AG08396 (cell line): ENCODE results near the gene ACP6.
"Not testable (repeated sequence)": the region's sequence is repeated elsewhere in the genome, so short reads cannot be mapped to it uniquely, and the experiment has no call there.

Experiments
- DNase-seq: peaks from one replicate; pipeline ENCODE4 v3.0.0; 2012; ENCODE audit warnings: low spot score, mixed read lengths

Gene ACP6

GRCh38 chr1:147670319-147671001 lies at the start of gene ACP6:
Gene ACP6, minus strand, starts transcription at chr1:147670524. Its CDS starts 476 bp downstream, at chr1:147670048.
- peak; percentile 93 for DNase-seq

DNA sequence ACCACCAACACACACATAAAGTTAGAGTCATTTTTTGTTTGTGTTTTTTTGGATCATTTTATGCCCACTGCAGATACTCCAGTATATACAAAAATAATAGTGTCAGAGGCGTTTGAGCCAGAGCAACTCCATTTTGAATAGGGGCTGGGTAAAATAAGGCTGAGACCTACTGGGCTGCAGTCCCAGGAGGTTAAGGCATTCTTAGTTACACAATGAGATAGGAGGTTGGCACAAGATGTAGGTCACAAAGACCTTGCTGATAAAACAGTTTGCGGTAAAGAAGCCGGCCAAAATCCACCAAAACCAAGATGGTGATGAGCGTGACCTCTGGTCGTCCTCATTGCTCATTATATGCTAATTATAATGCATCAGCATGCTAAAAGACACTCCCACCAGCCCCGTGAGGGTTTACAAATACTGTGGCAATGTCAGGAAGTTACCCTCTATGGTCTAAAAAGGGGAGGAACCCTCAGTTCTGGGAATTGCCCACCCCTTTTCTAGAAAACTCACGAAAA lies 49.4 kb upstream of the ACP6 start:
- DNase-seq: no peak

- DNase-seq: no peak
Measured at GRCh38 chr1:147719029-147719698, 48.8 kb upstream of the ACP6 start.

- no peak for DNase-seq
Measured at GRCh38 chr1:147717706-147718097, 47.4 kb upstream of the ACP6 start.

- no peak for DNase-seq
Measured at GRCh38 chr1:147717051-147717705, 46.9 kb upstream of the ACP6 start.

DNA sequence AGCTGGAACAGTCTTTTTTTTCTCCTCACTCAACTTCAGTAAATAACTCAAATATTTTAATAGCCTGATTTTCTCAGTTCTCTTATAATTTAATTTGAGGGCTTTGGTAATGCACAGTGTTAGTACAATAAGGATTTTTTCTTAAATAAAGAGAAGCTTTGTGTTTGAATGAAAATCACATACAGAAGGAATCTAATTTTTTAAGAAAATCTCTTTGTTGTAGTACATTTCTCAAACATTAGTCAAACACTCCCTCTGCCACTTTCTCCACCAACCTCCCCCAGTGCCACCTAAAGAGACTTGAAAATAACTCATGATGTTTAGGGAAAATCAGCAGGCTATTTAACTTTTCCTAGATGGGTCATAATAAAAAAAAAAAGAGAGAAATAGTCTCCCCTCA lies 42.3 kb upstream of the ACP6 start:
- DNase-seq: no peak

GRCh38 chr1:147700042-147701006 lies 30.0 kb upstream of the ACP6 start:
- DNase-seq: peak; percentile 79

- no peak for DNase-seq
Measured at GRCh38 chr1:147699686-147700041, 29.3 kb upstream of the ACP6 start.

DNA sequence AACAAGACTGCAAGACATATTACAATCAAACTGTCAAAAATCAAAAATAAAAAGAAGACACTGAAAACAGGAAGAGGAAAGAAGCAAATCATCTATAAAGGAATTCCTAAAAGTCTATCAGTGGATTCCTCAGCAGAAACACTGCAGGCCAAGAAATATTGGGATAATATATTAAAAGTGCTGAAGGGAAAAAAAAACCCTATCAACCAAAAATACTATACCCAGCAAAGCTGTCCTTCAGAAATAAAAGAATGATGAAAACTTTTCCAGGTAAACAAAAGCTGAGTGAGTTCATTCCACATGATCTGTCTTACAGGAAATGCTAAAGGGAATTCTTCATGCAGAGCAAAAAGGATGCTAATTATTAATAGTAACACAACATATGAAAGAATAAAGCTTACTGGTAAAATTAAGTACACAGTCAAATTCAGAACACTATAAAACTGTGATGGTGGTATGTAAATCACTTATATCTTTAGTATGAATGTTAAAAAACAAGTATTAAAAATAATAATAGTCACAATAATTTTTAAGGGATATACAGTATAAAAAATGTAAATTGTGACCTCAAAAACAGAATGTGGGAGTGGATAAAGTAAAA lies 12.9 kb upstream of the ACP6 start:
- no peak for DNase-seq

DNA sequence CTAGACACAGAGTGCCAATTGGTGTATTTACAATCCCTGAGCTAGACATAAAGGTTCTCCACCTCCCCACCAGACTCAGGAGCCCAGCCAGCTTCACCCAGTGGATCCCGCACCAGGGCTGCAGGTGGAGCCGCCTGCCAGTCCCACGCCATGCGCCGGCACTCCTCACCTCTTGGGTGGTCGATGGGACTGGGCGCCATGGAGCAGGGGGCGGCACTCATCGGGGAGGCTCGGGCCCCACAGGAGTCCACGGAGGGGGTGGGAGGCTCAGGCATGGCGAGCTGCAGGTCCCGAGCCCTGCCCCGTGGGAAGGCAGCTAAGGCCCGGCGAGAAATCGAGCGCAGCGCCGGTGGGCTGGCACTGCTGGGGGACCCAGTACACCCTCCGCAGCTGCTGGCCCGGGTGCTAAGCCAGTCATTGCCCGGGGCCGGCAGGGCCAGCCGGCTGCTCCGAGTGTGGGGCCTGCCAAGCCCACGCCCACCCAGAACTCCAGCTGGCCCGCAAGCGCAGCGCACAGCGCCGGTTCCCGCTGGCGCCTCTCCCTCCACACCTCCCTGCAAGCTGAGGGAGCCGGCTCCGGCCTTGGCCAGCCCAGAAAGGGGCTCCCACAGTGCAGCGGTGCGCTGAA lies 10.4 kb upstream of the ACP6 start:
- not testable (repeated sequence) for DNase-seq

DNA sequence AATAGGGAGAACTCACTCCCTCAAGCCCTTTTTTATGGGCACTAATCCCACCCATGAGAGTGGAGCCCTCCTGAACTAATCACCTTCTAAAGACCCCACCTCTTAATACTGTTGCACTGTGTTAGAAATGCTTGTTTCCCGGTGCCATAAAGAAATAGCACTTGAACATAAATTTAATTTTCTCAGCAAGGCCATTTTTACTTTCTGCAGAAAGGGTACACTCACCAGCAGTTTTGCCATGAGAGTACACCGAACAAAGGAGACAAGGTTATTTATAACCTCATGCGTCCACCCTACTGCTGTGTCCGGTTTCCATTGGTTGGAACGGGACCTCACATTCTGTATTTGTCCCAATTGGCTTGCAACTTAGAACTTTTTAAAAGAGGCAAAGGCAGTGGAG lies 7.4 kb upstream of the ACP6 start:
- not testable (repeated sequence) for DNase-seq

DNA sequence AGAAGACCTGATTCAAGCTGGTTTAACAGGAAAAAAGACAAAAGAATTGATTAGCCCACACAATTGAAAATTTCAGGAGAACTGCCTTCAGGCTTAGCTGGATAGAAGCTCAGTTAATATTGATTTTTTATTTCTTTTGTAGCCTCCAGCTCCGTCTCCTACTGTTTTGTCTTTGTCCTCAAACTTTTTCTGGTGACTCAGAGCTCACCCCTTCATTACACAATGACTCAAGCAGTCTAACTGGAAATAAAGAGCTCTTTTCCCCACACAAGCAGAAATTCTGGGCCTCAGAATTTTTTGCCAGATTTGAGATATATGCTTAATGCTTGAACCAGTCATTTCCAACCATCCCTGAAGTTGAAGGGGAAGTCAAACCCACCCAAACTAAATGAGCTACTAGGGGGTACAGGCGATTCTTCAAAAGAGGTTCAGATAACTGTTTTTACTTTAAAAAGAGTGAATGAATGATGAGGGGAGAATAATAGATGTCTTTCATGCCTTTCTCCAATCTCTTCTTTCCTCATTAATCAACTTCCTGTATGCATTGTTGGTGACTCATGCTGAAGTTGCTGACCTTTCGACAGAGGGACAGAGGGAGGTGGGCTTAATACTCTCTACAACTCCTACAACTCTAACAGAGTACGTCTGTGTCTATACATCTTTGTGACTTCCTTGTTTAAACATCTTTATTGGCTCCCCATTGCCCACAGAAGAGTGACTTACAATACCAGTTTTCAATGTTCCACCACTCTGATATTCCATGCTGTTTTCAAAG lies 6.2 kb upstream of the ACP6 start:
- peak; percentile 76 for DNase-seq

DNA sequence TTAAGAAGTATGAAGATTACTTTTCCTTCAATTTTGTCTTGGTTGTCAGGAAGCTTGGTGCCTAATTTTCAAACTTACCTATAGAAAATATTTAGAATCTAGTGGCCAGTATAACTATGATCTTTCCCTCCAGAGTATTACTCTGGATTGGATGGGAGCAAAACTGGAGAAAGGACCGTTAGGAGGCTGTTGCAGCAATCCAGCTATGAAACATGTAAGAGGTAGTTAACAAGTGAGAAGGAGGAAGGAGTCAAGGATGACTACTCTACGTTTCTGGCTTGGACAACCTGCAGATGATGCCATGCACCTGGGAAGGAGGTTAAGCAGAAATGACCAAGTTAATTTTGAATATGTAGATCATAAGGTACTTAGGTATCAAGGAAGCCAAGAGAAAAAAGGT lies 3.5 kb upstream of the ACP6 start:
- DNase-seq: no peak

DNA sequence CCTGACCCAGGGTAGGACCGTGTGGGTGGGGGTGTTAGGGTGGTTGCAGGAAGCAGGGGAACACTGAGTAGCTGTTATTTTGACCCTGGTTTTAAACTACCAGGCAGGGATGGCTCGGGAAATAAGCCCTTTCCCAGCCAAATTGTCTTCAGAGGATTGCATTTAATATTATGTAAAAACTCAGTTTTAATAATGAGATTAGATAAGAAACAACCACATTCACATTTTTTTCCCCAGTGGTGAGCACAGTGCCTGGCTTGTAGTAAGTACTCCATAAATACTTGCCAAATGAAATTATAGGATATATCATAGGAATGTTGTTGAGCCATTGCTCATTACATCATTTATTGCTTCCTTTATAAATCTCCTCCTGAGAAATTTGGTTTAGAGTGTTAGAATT lies 3.1 kb upstream of the ACP6 start:
- DNase-seq: no peak

GRCh38 chr1:147669469-147670318 lies 630 bp downstream of the ACP6 start:
- peak; percentile 59 for DNase-seq

GRCh38 chr1:147665521-147665920 lies 4.8 kb downstream of the ACP6 start:
- no peak for DNase-seq

DNA sequence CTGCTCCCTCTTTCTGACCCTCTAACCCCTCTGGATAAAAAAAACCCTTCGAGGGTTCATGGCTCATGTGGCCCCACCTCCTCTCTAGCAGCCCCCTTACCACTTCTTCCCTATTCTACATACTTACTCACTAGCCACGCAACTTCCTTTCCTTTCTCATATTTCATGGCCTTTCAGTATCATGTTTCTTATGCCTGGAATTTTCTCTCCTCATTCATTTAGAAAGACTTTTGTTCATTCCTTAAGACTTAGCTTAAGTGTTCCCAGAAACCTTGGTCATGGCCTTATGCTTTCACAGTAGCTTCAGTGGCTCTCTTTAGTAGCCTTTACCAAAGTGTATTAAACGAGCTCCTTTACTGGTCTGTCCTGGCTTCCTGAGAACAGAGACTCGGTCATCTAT lies 6.1 kb downstream of the ACP6 start:
- no peak for DNase-seq

- no peak for DNase-seq
Measured at GRCh38 chr1:147654511-147654910, 15.8 kb downstream of the ACP6 start.

DNA sequence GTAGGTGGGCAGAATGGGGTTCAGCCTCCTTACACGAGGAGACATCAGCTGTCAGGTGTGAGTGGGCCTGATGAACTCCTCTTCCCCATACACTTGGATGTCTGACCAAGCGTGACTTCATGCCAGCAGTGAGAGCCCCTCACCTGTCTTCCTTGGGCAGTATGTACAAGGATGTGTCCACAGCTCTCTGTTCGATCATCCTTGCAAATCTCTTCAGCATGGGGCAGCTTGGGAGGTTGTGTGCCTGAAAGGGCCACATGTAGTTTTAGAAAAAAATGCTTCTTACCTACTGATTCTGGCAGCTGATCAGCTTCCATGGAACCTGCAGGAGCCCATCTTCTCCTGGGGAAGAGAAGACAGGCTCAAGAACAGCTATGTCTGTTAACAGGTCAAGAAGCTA lies 18.0 kb downstream of the ACP6 start:
- no peak for DNase-seq
